SU-DHL-6 (cell line): ENCODE results near the gene TIPARP.

ENCODE experiments used
- H2AFZ ChIP-seq: fragments of 200-600 bp; sonication (generic); 2 replicates; pipeline ENCODE4 v1.6.1; 2014; ENCODE audit warnings: low read depth, mild to moderate bottlenecking, moderate library complexity, mixed read lengths, antibody characterized with exemption, low read length; ENCODE audit not compliant: severe bottlenecking
- H3F3A ChIP-seq: fragments of 200-600 bp; shearing (Covaris generic); 2 replicates; pipeline ENCODE4 v1.6.0; 2016; ENCODE audit warnings: antibody characterized with exemption, mild to moderate bottlenecking; ENCODE audit not compliant: insufficient read depth
- H3K27ac ChIP-seq: fragments of 200-600 bp; sonication (generic); 2 replicates; pipeline ENCODE4 v1.5.1; 2016; ENCODE audit warnings: low read depth, mild to moderate bottlenecking, low read length, moderate library complexity, mixed read lengths
- H3K27me3 ChIP-seq: fragments of 200-600 bp; sonication (generic), shearing (Covaris generic); 2 replicates; pipeline ENCODE4 v1.6.0; 2014; ENCODE audit warnings: mild to moderate bottlenecking, low read length
- H3K36me3 ChIP-seq: fragments of 200-600 bp; sonication (generic); 2 replicates; pipeline ENCODE4 v1.6.1; 2014; ENCODE audit warnings: mild to moderate bottlenecking, low read length, mixed read lengths
- H3K4me2 ChIP-seq: fragments of 300-600, 200-600 bp; shearing (Covaris generic), sonication (generic); 2 replicates; pipeline ENCODE4 v1.6.0; 2014; ENCODE audit warnings: low read length, low read depth, mild to moderate bottlenecking; ENCODE audit not compliant: poor library complexity, severe bottlenecking
- H3K4me3 ChIP-seq: fragments of 200-600 bp; sonication (generic); 2 replicates; pipeline ENCODE4 v1.5.1; 2014; ENCODE audit warnings: antibody characterized with exemption, low read length, mild to moderate bottlenecking, mixed read lengths; ENCODE audit not compliant: insufficient read depth, poor library complexity, severe bottlenecking
- H3K79me2 ChIP-seq: fragments of 200-600 bp; sonication (generic); 2 replicates; pipeline ENCODE4 v1.6.1; 2014; ENCODE audit warnings: mild to moderate bottlenecking, low read length, moderate library complexity; ENCODE audit not compliant: insufficient read depth
- H3K9ac ChIP-seq: fragments of 200-600 bp; sonication (generic); 2 replicates; pipeline ENCODE4 v1.7.0; 2014; ENCODE audit warnings: mild to moderate bottlenecking, low read length
- H3K9me2 ChIP-seq: fragments of 200-600 bp; sonication (generic); replicated peaks from 2 replicates; pipeline ENCODE4 v1.6.1; 2014; ENCODE audit warnings: low read length; ENCODE audit not compliant: insufficient read depth
- H3K9me3 ChIP-seq: fragments of 200-600 bp; sonication (generic); 2 replicates; pipeline ENCODE4 v1.6.1; 2014; ENCODE audit warnings: low read length, mixed read lengths; ENCODE audit not compliant: insufficient read depth
- H4K20me1 ChIP-seq: fragments of 200-600 bp; sonication (generic); 2 replicates; pipeline ENCODE4 v1.6.1; 2014; ENCODE audit warnings: low read depth, mild to moderate bottlenecking, antibody characterized with exemption, low read length, moderate library complexity, mixed read lengths
- EZH2phosphoT487 ChIP-seq: fragments of 200-600 bp; sonication (generic), shearing (Covaris generic); conservative IDR thresholded peaks from 2 replicates; pipeline ENCODE4 v1.6.1; 2018; ENCODE audit warnings: mild to moderate bottlenecking, antibody characterized with exemption, low read length, moderate library complexity, mixed read lengths
- TF ChIP-seq, protein P1 (sequence below): fragments of 200-600 bp; sonication (generic); IDR thresholded peaks from one replicate; pipeline ENCODE4 v1.5.1; 2017; ENCODE audit warnings: antibody characterized with exemption, mild to moderate bottlenecking, low read length, moderate library complexity; ENCODE audit not compliant: insufficient read depth, poor library complexity, severe bottlenecking

TIPARP gene

GRCh38 chr3:156674046-156674910 lies at the start of gene TIPARP:
Gene TIPARP (plus strand): TSS chr3:156674590. CDS start chr3:156677698, 3,108 bp downstream.
- Histone ChIP-seq H3K4me2 (peak within 1 kb of the TSS; percentile 96), H3K9me2 (no peaks in the 10 kb centered on the region), H3K9ac (peak within 1 kb of the TSS; percentile 97), H3K79me2 (peaks cover 48% of the 10 kb centered on the region), H4K20me1 (peaks cover 36% of the 10 kb centered on the region), H3K27me3 (no peaks in the 10 kb centered on the region), H3K36me3 (peaks cover 24% of the 10 kb centered on the region), H3F3A (peaks cover 19% of the 10 kb centered on the region), H3K27ac (peak within 1 kb of the TSS; percentile 83), H3K9me3 (no peaks in the 10 kb centered on the region), H3K4me3 (peak within 1 kb of the TSS; percentile 94), H2AFZ (no peak within 1 kb of the TSS)
- TF ChIP-seq EZH2phosphoT487: no peak
- TF ChIP-seq, protein P1, sequence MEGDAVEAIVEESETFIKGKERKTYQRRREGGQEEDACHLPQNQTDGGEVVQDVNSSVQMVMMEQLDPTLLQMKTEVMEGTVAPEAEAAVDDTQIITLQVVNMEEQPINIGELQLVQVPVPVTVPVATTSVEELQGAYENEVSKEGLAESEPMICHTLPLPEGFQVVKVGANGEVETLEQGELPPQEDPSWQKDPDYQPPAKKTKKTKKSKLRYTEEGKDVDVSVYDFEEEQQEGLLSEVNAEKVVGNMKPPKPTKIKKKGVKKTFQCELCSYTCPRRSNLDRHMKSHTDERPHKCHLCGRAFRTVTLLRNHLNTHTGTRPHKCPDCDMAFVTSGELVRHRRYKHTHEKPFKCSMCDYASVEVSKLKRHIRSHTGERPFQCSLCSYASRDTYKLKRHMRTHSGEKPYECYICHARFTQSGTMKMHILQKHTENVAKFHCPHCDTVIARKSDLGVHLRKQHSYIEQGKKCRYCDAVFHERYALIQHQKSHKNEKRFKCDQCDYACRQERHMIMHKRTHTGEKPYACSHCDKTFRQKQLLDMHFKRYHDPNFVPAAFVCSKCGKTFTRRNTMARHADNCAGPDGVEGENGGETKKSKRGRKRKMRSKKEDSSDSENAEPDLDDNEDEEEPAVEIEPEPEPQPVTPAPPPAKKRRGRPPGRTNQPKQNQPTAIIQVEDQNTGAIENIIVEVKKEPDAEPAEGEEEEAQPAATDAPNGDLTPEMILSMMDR: peak; percentile 86

DNA sequence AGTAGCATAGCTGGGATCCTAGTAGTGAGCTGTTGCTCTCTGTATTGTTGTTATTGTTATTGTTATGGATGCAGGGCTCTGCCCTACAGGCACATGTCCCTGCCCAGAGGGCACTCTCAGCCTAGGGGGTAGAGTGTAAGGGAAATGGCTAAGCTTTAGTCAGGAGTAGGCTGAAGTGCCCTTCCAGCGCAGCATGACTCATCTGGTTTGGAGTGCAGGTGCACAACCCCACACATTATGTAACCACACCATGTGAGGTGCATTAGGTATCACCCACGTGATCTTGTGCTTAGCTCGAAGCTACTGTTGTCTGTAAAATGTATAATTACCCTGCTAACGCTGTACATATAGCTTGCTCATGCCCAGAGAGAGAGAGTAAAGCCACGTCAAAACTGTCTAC lies 48.3 kb upstream of the TIPARP start:
- Histone ChIP-seq H3F3A (no peaks in the 10 kb centered on the region), H3K9me2 (no peaks in the 10 kb centered on the region), H3K4me2 (no peak overlapping the region), H3K27ac (no peak overlapping the region), H3K9ac (no peak overlapping the region), H2AFZ (no peak overlapping the region), H3K9me3 (no peaks in the 10 kb centered on the region), H4K20me1 (no peaks in the 10 kb centered on the region), H3K4me3 (no peak overlapping the region), H3K27me3 (no peaks in the 10 kb centered on the region), H3K79me2 (no peaks in the 10 kb centered on the region), H3K36me3 (no peaks in the 10 kb centered on the region)
- no peak for TF ChIP-seq EZH2phosphoT487
- TF ChIP-seq, protein P1: no peak

GRCh38 chr3:156627946-156628569 lies 46.3 kb upstream of the TIPARP start:
- Histone ChIP-seq H3K9me3 (no peaks in the 10 kb centered on the region), H4K20me1 (no peaks in the 10 kb centered on the region), H3K9ac (no peak overlapping the region), H3K36me3 (no peaks in the 10 kb centered on the region), H3K4me2 (no peak overlapping the region), H3F3A (no peaks in the 10 kb centered on the region), H3K27me3 (no peaks in the 10 kb centered on the region), H3K79me2 (no peaks in the 10 kb centered on the region), H3K4me3 (no peak overlapping the region), H3K9me2 (no peaks in the 10 kb centered on the region), H2AFZ (no peak overlapping the region), H3K27ac (no peak overlapping the region)
- no peak for TF ChIP-seq EZH2phosphoT487
- TF ChIP-seq, protein P1: no peak
